Body of pancreas (tissue), 4 donors: ENCODE data around the gene MUC12.

Source experiments
- POLR2A ChIP-seq, 3 donors: fragments of 450-650 bp; IDR thresholded peaks; one replicate each; pipeline ENCODE4 v1.6.1; 2016; ENCODE audit warnings: antibody characterized with exemption in 3 of 3, mild to moderate bottlenecking in 2 of 3
- TF ChIP-seq, protein P1 (sequence below), 7 experiments: fragments of 450-650 bp in 4 of 7; fragments of 200-600 bp in 3 of 7; sonication (generic) in 3 of 7; IDR thresholded peaks; one replicate each; pipeline ENCODE4 v1.5.1; 2016 to 2019; ENCODE audit warnings: antibody characterized with exemption in 7 of 7

DNA sequence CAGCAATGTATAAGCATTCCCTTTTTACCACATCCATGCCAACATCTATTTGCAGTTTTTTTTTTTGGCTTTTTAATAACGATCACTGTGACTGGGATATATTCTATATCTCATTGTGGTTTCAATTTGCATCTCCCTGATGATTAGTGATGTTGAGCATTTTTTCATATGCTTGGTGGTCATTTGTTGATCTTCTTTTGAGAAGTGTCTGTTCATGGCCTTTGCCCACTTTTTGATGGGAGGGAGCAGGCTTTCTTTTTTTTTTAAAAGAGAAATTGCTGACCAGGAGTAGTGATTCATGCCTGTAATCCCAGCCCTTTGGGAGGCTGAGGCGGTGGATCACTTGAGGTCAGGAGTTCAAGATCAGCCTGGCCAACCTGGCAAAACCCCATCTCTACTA, 54.5 kb downstream of the MUC12 start:
- TF ChIP-seq, protein P1, sequence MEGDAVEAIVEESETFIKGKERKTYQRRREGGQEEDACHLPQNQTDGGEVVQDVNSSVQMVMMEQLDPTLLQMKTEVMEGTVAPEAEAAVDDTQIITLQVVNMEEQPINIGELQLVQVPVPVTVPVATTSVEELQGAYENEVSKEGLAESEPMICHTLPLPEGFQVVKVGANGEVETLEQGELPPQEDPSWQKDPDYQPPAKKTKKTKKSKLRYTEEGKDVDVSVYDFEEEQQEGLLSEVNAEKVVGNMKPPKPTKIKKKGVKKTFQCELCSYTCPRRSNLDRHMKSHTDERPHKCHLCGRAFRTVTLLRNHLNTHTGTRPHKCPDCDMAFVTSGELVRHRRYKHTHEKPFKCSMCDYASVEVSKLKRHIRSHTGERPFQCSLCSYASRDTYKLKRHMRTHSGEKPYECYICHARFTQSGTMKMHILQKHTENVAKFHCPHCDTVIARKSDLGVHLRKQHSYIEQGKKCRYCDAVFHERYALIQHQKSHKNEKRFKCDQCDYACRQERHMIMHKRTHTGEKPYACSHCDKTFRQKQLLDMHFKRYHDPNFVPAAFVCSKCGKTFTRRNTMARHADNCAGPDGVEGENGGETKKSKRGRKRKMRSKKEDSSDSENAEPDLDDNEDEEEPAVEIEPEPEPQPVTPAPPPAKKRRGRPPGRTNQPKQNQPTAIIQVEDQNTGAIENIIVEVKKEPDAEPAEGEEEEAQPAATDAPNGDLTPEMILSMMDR (IDR thresholded peaks at IDR 0.05) = no peak
- no peak for TF ChIP-seq POLR2A (IDR thresholded peaks at IDR 0.05)
